ENCODE measurements around the gene TACR2.

The TACR2 gene

GRCh38 chr10:69439813-69440506, 23.2 kb upstream of the TACR2 start:
- no peak for TF ChIP-seq TAF1 (IDR thresholded peaks at IDR 0.05; ENCODE audit: borderline replicate concordance, insufficient read depth, low read length)
- no peak for TF ChIP-seq SIN3A (IDR thresholded peaks at IDR 0.05; ENCODE audit: borderline replicate concordance, insufficient read depth, low read length)
- TF ChIP-seq POLR2AphosphoS5 (IDR thresholded peaks at IDR 0.05; ENCODE audit: low read depth, low read length), result no peak
- TF ChIP-seq FOXP2 (optimal IDR thresholded peaks at IDR 0.05; ENCODE audit: borderline replicate concordance, extremely low read depth, extremely low read length, insufficient read depth), result no peak
- TF ChIP-seq REST (IDR thresholded peaks at IDR 0.05; ENCODE audit: insufficient read depth in 1 of 2, low read depth in 2 of 2, low read length in 2 of 2), result no peak

GRCh38 chr10:69439350-69439739, 22.6 kb upstream of the TACR2 start:
- TF ChIP-seq SIN3A (IDR thresholded peaks at IDR 0.05; ENCODE audit: borderline replicate concordance, insufficient read depth, low read length) (no peak), FOXP2 (optimal IDR thresholded peaks at IDR 0.05; ENCODE audit: borderline replicate concordance, extremely low read depth, extremely low read length, insufficient read depth) (no peak), POLR2AphosphoS5 (IDR thresholded peaks at IDR 0.05; ENCODE audit: low read depth, low read length) (no peak), TAF1 (IDR thresholded peaks at IDR 0.05; ENCODE audit: borderline replicate concordance, insufficient read depth, low read length) (no peak), REST (IDR thresholded peaks at IDR 0.05; ENCODE audit: insufficient read depth in 1 of 2, low read depth in 2 of 2, low read length in 2 of 2) (no peak)

- no peak for TF ChIP-seq FOXP2 (optimal IDR thresholded peaks at IDR 0.05; ENCODE audit: borderline replicate concordance, extremely low read depth, extremely low read length, insufficient read depth)
These were observed 22.0 kb upstream of the TACR2 start for GRCh38 chr10:69438536-69439349.

- TF ChIP-seq TAF1 (IDR thresholded peaks at IDR 0.05; ENCODE audit: borderline replicate concordance, insufficient read depth, low read length) (no peak), POLR2AphosphoS5 (IDR thresholded peaks at IDR 0.05; ENCODE audit: low read depth, low read length) (no peak), REST (IDR thresholded peaks at IDR 0.05; ENCODE audit: insufficient read depth in 1 of 2, low read depth in 2 of 2, low read length in 2 of 2) (no peak), SIN3A (IDR thresholded peaks at IDR 0.05; ENCODE audit: borderline replicate concordance, insufficient read depth, low read length) (no peak), FOXP2 (optimal IDR thresholded peaks at IDR 0.05; ENCODE audit: borderline replicate concordance, extremely low read depth, extremely low read length, insufficient read depth) (no peak)
These were observed 20.9 kb upstream of the TACR2 start for GRCh38 chr10:69437321-69438259.

GRCh38 chr10:69435966-69436520, 19.3 kb upstream of the TACR2 start:
- TF ChIP-seq TAF1 (IDR thresholded peaks at IDR 0.05; ENCODE audit: borderline replicate concordance, insufficient read depth, low read length), result no peak
- TF ChIP-seq FOXP2 (optimal IDR thresholded peaks at IDR 0.05; ENCODE audit: borderline replicate concordance, extremely low read depth, extremely low read length, insufficient read depth), result no peak
- TF ChIP-seq SIN3A (IDR thresholded peaks at IDR 0.05; ENCODE audit: borderline replicate concordance, insufficient read depth, low read length), result no peak
- no peak for TF ChIP-seq REST (IDR thresholded peaks at IDR 0.05; ENCODE audit: insufficient read depth in 1 of 2, low read depth in 2 of 2, low read length in 2 of 2)
- TF ChIP-seq POLR2AphosphoS5 (IDR thresholded peaks at IDR 0.05; ENCODE audit: low read depth, low read length), result no peak

All from PFSK-1 (cell line).